Posterior vena cava (tissue), 2 donors: ENCODE results near the gene AP3D1. TPM values are rescaled to one million over a fixed set of nuclear protein-coding genes. Genes with fewer than 3 reads are reported as not detected.

Experiments
- DNase-seq: peaks from one replicate; pipeline ENCODE4 v3.0.0-alpha.2; 2020; ENCODE audit warnings: low spot score
- intact Hi-C, 2 donors: fragments of 100-400 bp; cut with DNase I; formaldehyde crosslinking; loops; one replicate each; pipeline versions ENCODE4 v1.14.1 to v1.14.2; 2022 to 2023
- total RNA-seq, 2 donors: library from RNA; stranded (reverse); fragmentation: NEBNext Ultra II Directional; extraction: Animal tissue kit (Norgen Biotek cat#: 25700); gene quantifications; one replicate each; pipeline ENCODE4 v1.2.1, GENCODE V29; 2021
- donor health status: DM: yes; HTN: yes; CAD: no.
- donor health status: DM: yes; HTN: yes; CAD: no.

Gene AP3D1
- total RNA-seq, 2 donors from 2014 or later = 73.9 to 93.3 TPM

DNA sequence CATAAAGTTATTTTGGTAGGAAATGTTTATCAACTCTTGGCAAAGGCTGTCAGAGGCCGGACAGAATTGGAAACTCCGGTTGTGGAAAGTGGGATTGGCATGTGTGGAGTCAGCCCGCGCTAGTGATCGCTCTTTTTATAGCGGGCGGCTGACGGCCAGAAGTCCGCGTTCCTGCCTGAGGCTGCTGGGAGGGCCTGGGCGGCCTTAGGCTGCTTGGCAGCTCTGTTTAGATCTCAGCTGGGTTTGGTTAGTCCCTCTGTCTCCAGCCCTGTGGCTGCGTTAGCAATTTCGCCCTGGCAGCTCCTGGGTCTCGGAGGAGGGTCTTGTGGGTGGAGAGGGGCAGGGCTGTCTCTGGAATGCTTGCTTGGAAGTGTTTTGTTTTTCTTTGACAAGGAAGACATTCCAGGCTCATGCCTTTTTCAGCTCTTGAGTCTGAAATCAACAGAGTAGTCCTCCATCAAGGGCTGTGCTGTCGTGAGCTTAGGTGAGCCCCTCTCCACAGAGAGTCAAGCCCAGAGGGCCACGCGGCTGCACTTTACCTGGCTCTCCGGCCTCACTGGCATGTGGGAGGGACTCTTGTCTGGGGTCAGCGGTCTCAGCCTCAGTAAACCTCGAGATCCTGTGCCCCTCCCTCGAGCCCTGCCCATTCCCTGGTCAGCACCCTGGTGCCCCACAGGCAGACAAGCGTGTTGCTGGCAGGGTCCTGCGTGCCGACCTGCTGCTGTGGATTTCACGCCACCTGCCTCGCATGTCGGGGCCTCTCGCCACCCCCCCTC, 34.9 kb upstream of the AP3D1 start:
- DNase-seq = peak; percentile 97
- intact Hi-C loops = no loop called here

- intact Hi-C loops = loop anchor here in 1 of 2 donors (2.0 kb wide), 1 partner anchor 15 kb away; no protein-coding TSS in a partner anchor
These were observed 34.3 kb upstream of the AP3D1 start for GRCh38 chr19:2185734-2186070.

GRCh38 chr19:2184422-2184975, 33.1 kb upstream of the AP3D1 start:
- no peak for DNase-seq
- intact Hi-C loops = loop anchor here in 1 of 2 donors (2.0 kb wide), 1 partner anchor 14 kb away; no protein-coding TSS in a partner anchor

More at GRCh38 chr19:2185734-2186070, 34.3 kb upstream of the AP3D1 start:
- DNase-seq = no peak

DNA sequence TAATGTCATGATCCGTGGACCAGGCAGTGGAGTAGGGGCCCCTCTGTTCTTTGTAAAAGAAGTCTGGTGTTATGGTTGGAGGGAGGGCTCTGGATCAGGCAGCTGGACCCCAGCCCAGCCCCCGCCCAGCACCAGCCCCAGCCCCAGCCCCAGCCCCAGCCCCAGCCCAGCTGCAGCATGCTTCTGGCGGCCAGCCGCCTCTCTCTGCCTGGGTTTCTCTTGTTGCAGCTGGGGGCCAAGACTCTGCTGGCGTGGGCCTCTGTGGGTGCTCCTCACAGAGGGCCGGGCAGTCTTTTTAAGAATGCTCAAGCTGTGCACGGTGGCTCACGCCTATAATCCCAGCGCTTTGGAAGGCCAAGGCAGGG, 30.2 kb upstream of the AP3D1 start:
- DNase-seq = no peak
- intact Hi-C loops = no loop called here

GRCh38 chr19:2180881-2181632, 29.7 kb upstream of the AP3D1 start:
- DNase-seq = no peak

DNA sequence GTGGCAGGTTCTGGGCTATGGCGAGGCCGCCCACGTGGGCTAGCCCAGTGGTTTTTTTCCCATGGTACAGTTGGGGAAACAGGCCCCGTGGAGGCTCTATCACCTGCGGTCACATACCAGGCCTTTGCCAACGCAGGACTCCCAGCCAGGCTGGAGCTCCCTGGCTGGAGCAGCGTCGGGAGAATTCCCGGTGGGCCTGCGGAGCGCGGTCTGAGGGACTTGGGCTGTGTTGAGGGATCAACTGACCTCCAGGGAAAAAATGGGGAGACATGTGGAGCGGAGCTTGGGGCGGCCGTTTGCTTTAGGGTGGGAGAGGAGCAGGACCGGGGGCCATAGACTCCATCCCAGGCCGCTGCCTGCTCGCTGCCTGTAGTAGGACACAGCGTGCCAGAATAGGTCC, 28.7 kb upstream of the AP3D1 start:
- DNase-seq = no peak
- intact Hi-C loops = no loop called here

More at GRCh38 chr19:2180881-2181632, 29.7 kb upstream of the AP3D1 start:
- intact Hi-C loops = no loop called here

GRCh38 chr19:2179095-2179494, 27.7 kb upstream of the AP3D1 start:
- DNase-seq = no peak
- intact Hi-C loops = no loop called here

GRCh38 chr19:2176337-2176994, 25.1 kb upstream of the AP3D1 start:
- intact Hi-C loops = no loop called here
- DNase-seq = no peak

DNA sequence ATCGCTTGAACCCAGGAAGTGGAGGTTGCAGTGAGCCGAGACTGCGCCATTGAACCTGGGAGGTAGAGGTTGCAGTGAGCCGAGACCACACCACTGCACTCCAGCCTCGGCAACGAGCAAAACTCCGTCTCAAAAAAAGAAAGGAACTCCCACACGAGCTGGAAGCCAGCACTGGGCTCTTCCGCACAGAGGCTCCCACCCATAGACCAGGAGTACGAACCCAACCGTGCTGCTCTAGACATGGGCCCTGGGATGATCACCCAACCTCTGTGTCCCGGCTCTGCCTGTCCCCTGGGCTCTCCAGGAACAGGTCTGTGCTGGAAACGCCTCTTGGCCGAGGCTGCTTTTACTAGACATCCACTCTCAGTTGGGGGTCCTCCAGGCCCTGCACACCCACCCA, 24.4 kb upstream of the AP3D1 start:
- DNase-seq = no peak
- intact Hi-C loops = no loop called here

DNA sequence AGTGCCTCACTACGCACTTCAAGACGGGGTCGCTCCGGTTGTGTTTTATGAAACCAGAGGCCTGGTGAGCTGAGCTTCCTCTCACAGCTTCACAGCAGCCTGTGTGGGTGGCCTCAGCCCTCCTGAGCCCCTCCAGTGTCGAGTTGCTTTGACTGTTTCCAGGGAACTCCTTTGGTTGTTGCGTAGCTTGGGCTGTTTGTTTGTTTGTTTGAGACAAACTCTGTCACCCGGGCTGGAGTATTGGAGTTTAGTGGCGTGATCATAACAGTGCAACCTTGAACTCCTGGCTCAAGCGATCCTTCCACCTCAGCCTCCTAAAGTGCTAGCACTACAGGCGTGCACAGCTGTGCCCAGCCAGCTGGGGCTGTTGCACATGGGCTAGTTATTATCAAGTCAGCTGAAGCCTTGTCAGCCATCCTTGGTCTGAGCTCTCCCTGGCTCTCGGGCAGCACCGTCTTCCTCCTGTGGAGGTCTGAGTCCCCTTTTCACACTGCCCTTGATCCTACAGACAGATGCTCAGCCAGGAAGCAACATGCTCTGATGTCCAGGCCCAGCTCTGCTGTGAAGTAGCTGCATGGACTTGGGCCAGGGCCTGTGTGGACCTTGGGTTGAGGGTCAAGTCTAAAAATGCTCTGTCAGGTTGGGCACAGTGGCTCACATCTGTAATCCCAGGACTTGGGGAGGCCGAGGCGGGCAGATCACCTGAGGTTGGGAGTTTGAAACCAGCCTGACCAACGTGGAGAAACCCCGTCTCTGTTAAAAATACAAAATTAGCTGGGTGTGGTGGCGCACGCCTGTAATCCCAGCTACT, 22.6 kb upstream of the AP3D1 start:
- intact Hi-C loops = no loop called here
- DNase-seq = no peak

DNA sequence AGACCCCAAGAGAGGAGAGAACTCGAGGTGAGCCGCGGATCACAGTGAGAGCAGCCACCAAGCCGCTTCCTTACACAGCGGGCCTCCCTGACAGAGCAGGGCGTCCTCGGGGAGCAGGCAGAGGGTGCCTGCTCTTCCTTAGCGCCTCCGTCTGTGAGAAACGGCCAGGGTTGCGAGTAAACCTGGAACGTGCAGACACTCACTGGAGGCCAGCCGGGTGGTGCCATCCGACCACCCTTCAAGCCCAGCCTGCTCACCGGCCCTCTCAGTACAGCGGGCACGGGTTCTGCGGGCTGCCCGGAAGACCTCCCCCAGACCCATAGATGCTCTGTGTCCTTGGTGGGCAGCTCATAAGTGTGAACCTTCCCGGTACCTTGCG, 22.0 kb upstream of the AP3D1 start:
- intact Hi-C loops = no loop called here
- no peak for DNase-seq

DNA sequence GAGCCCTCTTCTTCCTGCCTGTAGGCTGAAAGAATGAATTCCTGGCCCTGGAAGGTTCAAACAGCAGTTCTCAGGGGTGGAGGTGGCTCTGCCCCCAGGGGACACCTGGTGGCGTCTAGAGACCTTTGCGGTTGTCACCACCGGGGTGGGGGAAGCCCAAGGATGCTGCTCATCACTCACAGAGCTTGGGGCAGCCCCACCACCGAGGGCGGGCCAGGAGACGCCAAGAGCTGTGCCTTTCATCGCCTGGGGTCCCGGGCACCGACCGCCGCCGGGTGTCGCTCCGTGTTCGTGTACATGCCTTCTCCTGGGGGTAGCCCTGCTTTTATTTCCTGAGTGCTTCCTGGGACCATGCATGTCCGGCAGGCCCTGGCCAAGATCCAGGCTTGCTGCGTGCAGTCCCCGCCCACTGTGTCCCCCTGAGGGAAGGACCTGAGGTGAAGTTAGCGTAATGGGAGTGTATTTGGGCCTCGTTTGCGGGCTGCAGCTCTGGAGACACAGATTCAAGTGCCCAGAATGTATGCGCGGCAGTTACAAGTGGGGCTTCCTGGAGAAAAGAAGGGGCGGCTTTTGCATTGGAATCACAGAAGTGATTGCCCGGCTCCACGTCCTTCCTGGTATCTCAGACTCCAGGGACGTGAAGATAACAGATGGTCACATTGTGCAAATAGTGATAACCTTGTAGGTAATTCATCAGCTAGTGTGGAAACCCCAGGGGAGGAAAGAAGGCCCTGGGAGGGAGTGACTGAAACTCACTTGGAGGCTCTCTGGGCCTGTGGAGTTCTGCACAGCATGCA, 20.2 kb upstream of the AP3D1 start:
- DNase-seq = no peak
- intact Hi-C loops = loop anchor here in 1 of 2 donors (2.0 kb wide), 1 partner anchor 13 kb away; no protein-coding TSS in a partner anchor

- intact Hi-C loops = loop anchor here in 1 of 2 donors (2.0 kb wide), 1 partner anchor 14 kb away; no protein-coding TSS in a partner anchor
- DNase-seq = no peak
These were observed 19.6 kb upstream of the AP3D1 start for GRCh38 chr19:2170987-2171348.

GRCh38 chr19:2170219-2170618, 18.9 kb upstream of the AP3D1 start:
- no peak for DNase-seq

GRCh38 chr19:2168619-2169424, 17.5 kb upstream of the AP3D1 start:
- peak; percentile 99 for DNase-seq
- intact Hi-C loops = no loop called here

More at GRCh38 chr19:2170219-2170618, 18.9 kb upstream of the AP3D1 start:
- intact Hi-C loops = loop anchor here in 1 of 2 donors (2.0 kb wide), 1 partner anchor 15 kb away; no protein-coding TSS in a partner anchor

GRCh38 chr19:2167896-2168618, 16.7 kb upstream of the AP3D1 start:
- peak; percentile 92 for DNase-seq
- intact Hi-C loops = no loop called here
